Thymus (tissue), 11 donors: ENCODE results near the gene PTCH2. TPM values are rescaled to one million over a fixed set of nuclear protein-coding genes. Genes with fewer than 3 reads are reported as not detected.

Experiments
- DNase-seq, 9 donors: peaks; one replicate each; pipeline ENCODE4 v3.0.0-alpha.2; 2013; ENCODE audit warnings: low spot score in 9 of 9, low read depth in 6 of 9, missing footprints in 1 of 9
- H3K27ac ChIP-seq, 2 donors: one replicate each; pipeline ENCODE4 v1.5.1; 2013; ENCODE audit warnings: control low read depth in 1 of 2, low read depth in 1 of 2, low read length in 1 of 2, mild to moderate bottlenecking in 1 of 2, moderate library complexity in 1 of 2
- H3K27me3 ChIP-seq, 2 donors: one replicate each; pipeline ENCODE4 v1.5.1; 2013; ENCODE audit warnings: low read length in 1 of 2; ENCODE audit not compliant: control insufficient read depth in 2 of 2, insufficient read depth in 1 of 2
- H3K36me3 ChIP-seq, 2 donors: one replicate each; pipeline ENCODE4 v1.5.1; 2013; ENCODE audit warnings: low read length in 1 of 2, mild to moderate bottlenecking in 1 of 2, moderate library complexity in 1 of 2; ENCODE audit not compliant: control insufficient read depth in 2 of 2, insufficient read depth in 2 of 2
- H3K4me1 ChIP-seq, 2 donors: one replicate each; pipeline ENCODE4 v1.5.1; 2013; ENCODE audit warnings: low read length in 2 of 2; ENCODE audit not compliant: control insufficient read depth in 2 of 2, insufficient read depth in 2 of 2
- H3K4me3 ChIP-seq, 2 donors: one replicate each; pipeline ENCODE4 v1.5.1; 2013; ENCODE audit warnings: low read length in 2 of 2, control low read depth in 1 of 2, mild to moderate bottlenecking in 1 of 2
- H3K9me3 ChIP-seq, 2 donors: one replicate each; pipeline ENCODE4 v1.5.1; 2013; ENCODE audit warnings: low read length in 1 of 2, mild to moderate bottlenecking in 1 of 2; ENCODE audit not compliant: control insufficient read depth in 2 of 2, insufficient read depth in 1 of 2
- WGBS: extraction: QIAGEN DNeasy Blood & Tissue Kit; methylation state at CpG from one replicate; pipeline ENCODE4 v1.1.7; 2013; 5-methylcytosine and 5-hydroxymethylcytosine counted together
- polyA plus RNA-seq: library from polyadenylated mRNA; stranded (reverse); fragments of 200-250 nt; gene quantifications from one replicate; pipeline ENCODE4 v1.2.3, GENCODE V29; 2013
- total RNA-seq: library from RNA; stranded (reverse); fragments of 120-200 nt; gene quantifications from one replicate; pipeline ENCODE4 v1.2.4, GENCODE V29; 2013
- donor health status: healthy.

PTCH2 gene
- total and polyA plus RNA-seq, 2 donors = 0.33 to 0.91 TPM

DNA sequence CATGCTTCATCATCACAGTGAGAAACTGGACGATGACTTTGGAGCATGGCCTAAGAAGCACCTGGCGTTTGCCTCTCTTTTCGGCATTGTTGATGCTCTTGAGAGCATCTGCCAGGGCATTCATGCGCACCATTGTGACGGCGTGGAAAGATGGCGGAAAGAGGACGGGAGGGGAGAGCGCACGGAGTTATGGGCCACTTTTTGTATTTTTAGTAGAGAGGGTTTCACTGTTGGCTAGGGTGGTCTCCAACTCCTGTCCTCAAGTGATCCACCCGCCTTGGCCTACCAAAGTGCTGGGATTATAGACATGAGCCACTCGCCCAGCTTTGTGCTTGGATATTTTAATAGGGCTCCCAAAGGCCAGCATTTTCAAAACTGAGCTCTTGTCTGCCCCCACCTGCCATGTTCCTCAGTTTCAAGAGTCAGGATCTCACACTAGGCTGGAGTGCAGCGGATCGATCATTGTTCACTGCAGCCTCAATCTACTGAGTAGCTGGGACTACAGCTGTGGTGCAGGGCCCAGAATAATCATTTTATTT is 62.4 kb downstream of the PTCH2 start:
- Histone ChIP-seq H3K4me3 (no peak overlapping the region), H3K27ac (no peak overlapping the region), H3K27me3 (no peaks in the 10 kb centered on the region), H3K36me3 (peaks cover 37 to 53% of the 10 kb centered on the region in 2 donors), H3K4me1 (peaks cover 26 to 42% of the 10 kb centered on the region in 2 donors), H3K9me3 (no peaks in the 10 kb centered on the region)
- no peak for DNase-seq
- WGBS = 98% methylated on average over 14 of the region's 14 CpGs

DNA sequence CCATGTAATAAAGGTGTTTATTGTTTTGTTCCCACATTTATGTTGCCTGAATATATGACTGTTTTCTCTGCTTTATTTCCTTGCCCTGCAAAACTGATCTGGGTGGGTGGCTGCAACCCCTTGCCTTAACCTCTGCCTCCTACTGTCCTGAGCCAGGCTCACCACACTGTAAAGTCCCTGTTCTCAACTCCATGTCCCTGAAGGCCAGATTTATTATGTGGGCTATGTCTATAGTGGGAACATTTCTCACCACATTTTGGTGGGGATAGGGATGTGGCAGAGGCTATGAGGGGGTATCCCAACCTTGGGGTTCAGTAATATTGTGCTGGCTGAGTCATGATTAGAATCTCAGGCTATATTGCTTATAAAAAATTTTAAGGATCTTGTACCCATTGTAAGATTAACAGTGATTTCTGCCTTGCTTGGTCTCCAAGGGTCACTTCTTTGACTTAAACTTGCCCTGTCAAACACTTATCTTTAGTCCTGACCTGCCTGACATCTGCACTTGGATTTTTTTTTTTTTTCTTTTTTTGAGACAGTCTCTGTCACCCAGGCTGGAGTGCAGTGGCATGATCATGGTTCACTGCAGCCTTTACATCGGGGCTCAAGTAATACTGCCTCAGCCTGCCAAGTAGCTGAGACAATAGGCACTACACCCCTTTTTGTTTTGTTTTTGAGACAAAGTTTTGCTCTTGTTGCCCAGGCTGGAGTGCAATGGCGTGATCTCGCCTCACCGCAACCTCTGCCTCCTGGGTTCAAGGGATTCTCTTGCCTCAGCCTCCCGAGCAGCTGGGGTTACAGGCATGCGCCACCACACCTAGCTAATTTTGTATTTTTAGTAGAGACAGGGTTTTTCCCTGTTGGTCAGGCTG is 64.1 kb downstream of the PTCH2 start:
- 98% methylated on average over 6 of the region's 6 CpGs for WGBS
- no peaks in the 10 kb centered on the region for H3K9me3 ChIP-seq
- H3K27me3 ChIP-seq = no peaks in the 10 kb centered on the region
- H3K27ac ChIP-seq = no peak overlapping the region
- H3K4me1 ChIP-seq = peaks cover 16 to 34% of the 10 kb centered on the region in 2 donors
- DNase-seq = no peak
- H3K36me3 ChIP-seq = peaks cover 37 to 53% of the 10 kb centered on the region in 2 donors
- H3K4me3 ChIP-seq = no peak overlapping the region

DNA sequence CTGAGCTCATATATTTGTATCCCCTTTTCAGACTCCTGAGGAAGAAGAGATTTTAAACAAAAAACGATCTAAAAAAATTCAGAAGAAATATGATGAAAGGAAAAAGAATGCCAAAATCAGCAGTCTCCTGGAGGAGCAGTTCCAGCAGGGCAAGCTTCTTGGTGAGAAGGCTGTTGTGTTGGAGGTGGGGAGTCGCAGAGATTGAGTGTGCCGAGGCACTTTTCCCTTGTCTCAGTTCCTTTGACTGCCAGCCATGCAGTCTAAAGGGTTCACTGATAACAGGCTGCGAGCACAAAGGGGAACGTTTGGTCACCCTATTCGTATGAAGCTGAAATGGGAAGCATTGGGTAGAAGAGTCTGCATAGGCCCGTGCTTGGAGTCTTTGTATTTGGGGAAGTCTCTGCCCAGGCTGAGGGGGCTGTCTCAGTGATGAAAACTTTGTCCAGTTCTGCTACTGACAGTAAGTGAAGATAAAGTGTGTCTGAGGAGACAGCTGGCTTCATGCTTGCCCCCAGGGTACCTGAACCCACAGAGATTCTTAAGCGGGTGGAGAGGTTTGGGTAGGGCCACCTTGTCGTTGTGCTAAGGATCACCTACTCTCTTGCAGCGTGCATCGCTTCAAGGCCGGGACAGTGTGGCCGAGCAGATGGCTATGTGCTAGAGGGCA is 65.0 kb downstream of the PTCH2 start:
- peaks cover 12 to 30% of the 10 kb centered on the region in 2 donors for H3K4me1 ChIP-seq

DNA sequence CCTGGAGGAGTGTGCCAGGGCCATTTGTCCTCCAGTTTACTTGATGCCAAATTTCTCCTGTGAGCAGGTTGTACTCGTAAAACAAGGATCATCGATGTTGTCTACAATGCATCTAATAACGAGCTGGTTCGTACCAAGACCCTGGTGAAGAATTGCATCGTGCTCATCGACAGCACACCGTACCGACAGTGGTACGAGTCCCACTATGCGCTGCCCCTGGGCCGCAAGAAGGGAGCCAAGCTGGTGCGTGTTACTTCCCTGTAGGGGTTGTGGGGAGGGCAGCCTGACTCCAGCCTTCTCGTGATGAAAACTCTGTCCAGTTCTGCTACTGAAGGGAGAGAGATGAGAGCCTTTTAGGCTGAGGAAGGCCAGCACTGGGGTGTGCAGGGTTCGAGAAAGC is 65.5 kb downstream of the PTCH2 start:
- WGBS = 96% methylated on average over 14 of the region's 14 CpGs
- H3K4me3 ChIP-seq = no peak overlapping the region

More for the DNA sequence above, 65.0 kb downstream of the PTCH2 start:
- Histone ChIP-seq H3K27me3 (no peaks in the 10 kb centered on the region), H3K9me3 (no peaks in the 10 kb centered on the region), H3K27ac (no peak overlapping the region), H3K4me3 (no peak overlapping the region), H3K36me3 (peaks cover 37 to 53% of the 10 kb centered on the region in 2 donors)
- DNase-seq = no peak
- 90% methylated on average over 13 of the region's 13 CpGs for WGBS

DNA sequence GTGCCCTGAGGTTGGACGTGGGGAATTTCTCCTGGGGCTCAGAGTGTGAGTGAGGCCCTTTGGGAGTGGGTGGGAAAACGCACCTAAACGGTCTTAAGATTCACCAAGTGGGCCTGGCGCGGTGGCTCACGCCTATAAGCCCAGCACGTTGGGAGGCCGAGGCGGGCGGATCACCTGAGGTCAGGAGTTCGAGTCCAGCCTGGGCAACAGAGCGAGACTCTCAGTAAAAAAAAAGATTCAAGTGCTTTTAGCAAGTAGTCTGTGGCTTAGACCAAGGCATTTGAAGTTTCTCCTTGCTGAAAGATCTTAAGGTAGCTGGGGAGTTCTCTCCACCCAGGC is 66.4 kb downstream of the PTCH2 start:
- DNase-seq = no peak
- H3K4me3 ChIP-seq = peak overlapping the region; percentile 73 to 87
- peaks cover 12 to 30% of the 10 kb centered on the region in 2 donors for H3K4me1 ChIP-seq
- peak overlapping the region; percentile 64 to 91 for H3K27ac ChIP-seq
- H3K36me3 ChIP-seq = peaks cover 37 to 48% of the 10 kb centered on the region in 2 donors
- H3K27me3 ChIP-seq = no peaks in the 10 kb centered on the region
- WGBS = 78% methylated on average over 12 of the region's 12 CpGs
- no peaks in the 10 kb centered on the region for H3K9me3 ChIP-seq

More for the DNA sequence above, 65.5 kb downstream of the PTCH2 start:
- H3K4me1 ChIP-seq = peaks cover 12 to 30% of the 10 kb centered on the region in 2 donors
- H3K36me3 ChIP-seq = peaks cover 37 to 53% of the 10 kb centered on the region in 2 donors
- H3K27me3 ChIP-seq = no peaks in the 10 kb centered on the region
- DNase-seq = no peak
- H3K9me3 ChIP-seq = no peaks in the 10 kb centered on the region
- no peak overlapping the region for H3K27ac ChIP-seq

DNA sequence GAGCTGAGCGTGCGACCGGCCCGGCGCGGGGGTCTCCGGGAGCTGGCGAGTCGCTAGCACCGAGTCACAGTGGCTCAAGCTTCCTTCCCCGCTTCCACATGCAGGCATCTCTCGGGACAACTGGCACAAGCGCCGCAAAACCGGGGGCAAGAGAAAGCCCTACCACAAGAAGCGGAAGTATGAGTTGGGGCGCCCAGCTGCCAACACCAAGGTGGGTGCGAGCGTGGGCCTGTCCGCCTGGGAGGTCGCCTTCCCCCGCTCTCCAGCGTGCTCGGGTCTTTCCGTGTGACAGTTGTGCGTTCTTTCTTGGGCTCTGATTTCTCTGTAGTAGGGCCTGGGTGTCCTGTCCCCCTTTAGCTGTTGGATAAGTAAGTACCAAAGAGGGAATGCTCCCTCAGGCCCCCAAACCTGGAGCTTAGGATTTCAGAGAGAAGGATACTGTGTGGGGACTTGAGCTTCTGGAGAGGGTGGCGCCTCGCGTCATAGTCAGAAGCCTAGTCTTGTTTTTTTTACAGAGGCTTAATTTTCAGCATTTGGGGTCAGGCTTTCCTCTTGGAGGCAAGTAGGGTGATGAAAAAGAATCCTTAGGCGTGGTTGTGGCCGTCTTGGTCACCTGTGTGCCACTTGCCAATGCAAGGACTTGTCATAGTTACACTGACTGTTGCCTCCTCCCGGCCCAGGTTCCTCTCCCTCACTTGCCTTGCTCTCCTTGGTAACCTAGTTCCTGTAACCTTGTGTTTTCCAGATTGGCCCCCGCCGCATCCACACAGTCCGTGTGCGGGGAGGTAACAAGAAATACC is 66.9 kb downstream of the PTCH2 start:
- no peaks in the 10 kb centered on the region for H3K27me3 ChIP-seq
- H3K4me3 ChIP-seq = peak overlapping the region; percentile 73 to 87
- H3K9me3 ChIP-seq = no peaks in the 10 kb centered on the region
- peaks cover 12 to 30% of the 10 kb centered on the region in 2 donors for H3K4me1 ChIP-seq
- H3K27ac ChIP-seq = peak overlapping the region; percentile 91 to 96
- H3K36me3 ChIP-seq = peaks cover 33 to 44% of the 10 kb centered on the region in 2 donors
- 10% methylated on average over 36 of the region's 36 CpGs for WGBS
- DNase-seq = no peak

DNA sequence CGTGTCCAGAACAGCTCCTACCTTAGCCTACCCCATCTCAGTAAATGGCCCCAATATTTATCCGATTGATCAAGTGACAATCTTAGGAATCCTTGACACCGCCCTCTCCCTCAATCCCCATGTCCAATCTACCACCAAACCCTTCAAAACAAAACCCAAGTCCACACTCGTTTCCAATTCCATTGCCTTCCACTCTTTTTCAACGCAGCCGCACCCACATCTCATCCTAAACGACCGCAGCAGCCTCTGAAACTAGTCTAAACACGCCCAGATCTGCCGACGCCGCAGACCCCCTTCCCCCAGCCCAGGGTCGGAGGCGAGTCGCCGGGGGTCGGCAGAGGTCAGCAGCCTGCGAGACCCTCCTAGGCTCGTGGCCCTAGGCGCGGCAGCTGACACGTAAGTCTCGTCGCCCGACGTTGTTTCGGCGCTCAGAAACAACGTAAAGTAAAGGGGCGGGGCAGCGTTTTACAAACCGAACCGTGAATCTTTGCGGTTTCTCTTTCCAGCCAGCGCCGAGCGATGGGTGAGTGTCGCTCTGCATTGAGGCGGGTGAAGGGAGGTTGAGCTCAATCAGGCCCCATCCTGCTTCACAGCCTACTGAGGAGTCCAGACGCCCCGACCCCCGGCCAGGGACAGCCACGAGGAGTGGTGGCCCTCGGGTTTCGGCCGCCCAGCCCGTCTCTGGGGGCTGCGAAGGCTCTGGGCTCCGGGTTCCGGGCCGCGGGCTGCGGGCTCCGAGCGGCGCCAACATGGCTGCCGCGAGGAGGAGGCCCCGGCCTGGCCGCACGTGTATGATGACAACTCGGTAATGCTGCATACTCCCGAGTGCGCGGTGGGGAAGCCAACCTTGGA is 67.7 kb downstream of the PTCH2 start, which contains the start of gene RPS8:
TSS of gene RPS8 (plus strand) at position 463 of the 852 bp plus-strand sequence. CDS start at position 520, 57 bp downstream.
- DNase-seq = peak; percentile 82 to 97 (median 89)
- WGBS = under 1% methylated on average over 65 of the region's 65 CpGs
- peak within 1 kb of the TSS; percentile 73 to 87 for H3K4me3 ChIP-seq

More for the DNA sequence above, 67.7 kb downstream of the PTCH2 start, which contains the start of gene RPS8:
- Histone ChIP-seq H3K9me3 (no peaks in the 10 kb centered on the region), H3K4me1 (peaks cover 12 to 30% of the 10 kb centered on the region in 2 donors), H3K27me3 (no peaks in the 10 kb centered on the region), H3K27ac (peak within 1 kb of the TSS; percentile 91 to 96), H3K36me3 (peaks cover 26 to 37% of the 10 kb centered on the region in 2 donors)
